RPMI7951 (cell line): Measurements from ENCODE around the gene SIL1. TPM values are rescaled to one million over a fixed set of nuclear protein-coding genes. Genes with fewer than 3 reads are reported as not detected.
"Not testable (repeated sequence)": the region's sequence is repeated elsewhere in the genome, so short reads cannot be mapped to it uniquely, and the experiment has no call there.

Source experiments
- DNase-seq: peaks from one replicate; pipeline ENCODE4 v3.0.0-alpha.2; 2012; ENCODE audit warnings: low read depth
- total RNA-seq: library from RNA; depleted of rRNA; stranded (reverse); fragments of >200 nt; shearing (Covaris generic); gene quantifications from 2 replicates; pipeline ENCODE4 v1.2.3, GENCODE V29; 2014

SIL1 gene
- total RNA-seq, 1 experiment from 2014 or later, result 21.4 TPM

- no peak for DNase-seq
Observed at GRCh38 chr5:139204196-139204595, 6.0 kb upstream of the SIL1 start.

GRCh38 chr5:139199321-139199720 is 1.2 kb upstream of the SIL1 start:
- no peak for DNase-seq

GRCh38 chr5:139196296-139196956 is 1.7 kb downstream of the SIL1 start:
- DNase-seq, result no peak

- no peak for DNase-seq
Observed at GRCh38 chr5:139194486-139194885, 3.7 kb downstream of the SIL1 start.

- DNase-seq, result peak; percentile 8
Observed at GRCh38 chr5:139193928-139194327, 4.2 kb downstream of the SIL1 start.

GRCh38 chr5:139192906-139193305 is 5.3 kb downstream of the SIL1 start:
- DNase-seq, result not testable (repeated sequence)

GRCh38 chr5:139191954-139192353 is 6.2 kb downstream of the SIL1 start:
- DNase-seq, result not testable (repeated sequence)

- DNase-seq, result no peak
Observed at GRCh38 chr5:139190125-139190524, 8.0 kb downstream of the SIL1 start.

- DNase-seq, result no peak
Observed at GRCh38 chr5:139188558-139189270, 9.5 kb downstream of the SIL1 start.

GRCh38 chr5:139186752-139187326 is 11.3 kb downstream of the SIL1 start:
- no peak for DNase-seq

GRCh38 chr5:139186261-139186660 is 11.9 kb downstream of the SIL1 start:
- DNase-seq, result no peak

- no peak for DNase-seq
Observed at GRCh38 chr5:139185589-139185988, 12.6 kb downstream of the SIL1 start.

- DNase-seq, result no peak
Observed at GRCh38 chr5:139183502-139183901, 14.7 kb downstream of the SIL1 start.

- DNase-seq, result no peak
Observed at GRCh38 chr5:139182528-139183296, 15.5 kb downstream of the SIL1 start.

GRCh38 chr5:139181835-139182452 is 16.2 kb downstream of the SIL1 start:
- peak; percentile 57 for DNase-seq

- DNase-seq, result no peak
Observed at GRCh38 chr5:139181322-139181730, 16.8 kb downstream of the SIL1 start.

GRCh38 chr5:139180850-139181249 is 17.3 kb downstream of the SIL1 start:
- no peak for DNase-seq

GRCh38 chr5:139179778-139180513 is 18.2 kb downstream of the SIL1 start:
- not testable (repeated sequence) for DNase-seq

GRCh38 chr5:139178935-139179334 is 19.2 kb downstream of the SIL1 start:
- peak; percentile 17 for DNase-seq

GRCh38 chr5:139178589-139178917 is 19.6 kb downstream of the SIL1 start:
- DNase-seq, result no peak
